Measurements from ENCODE around the gene ERMAP.

DNA sequence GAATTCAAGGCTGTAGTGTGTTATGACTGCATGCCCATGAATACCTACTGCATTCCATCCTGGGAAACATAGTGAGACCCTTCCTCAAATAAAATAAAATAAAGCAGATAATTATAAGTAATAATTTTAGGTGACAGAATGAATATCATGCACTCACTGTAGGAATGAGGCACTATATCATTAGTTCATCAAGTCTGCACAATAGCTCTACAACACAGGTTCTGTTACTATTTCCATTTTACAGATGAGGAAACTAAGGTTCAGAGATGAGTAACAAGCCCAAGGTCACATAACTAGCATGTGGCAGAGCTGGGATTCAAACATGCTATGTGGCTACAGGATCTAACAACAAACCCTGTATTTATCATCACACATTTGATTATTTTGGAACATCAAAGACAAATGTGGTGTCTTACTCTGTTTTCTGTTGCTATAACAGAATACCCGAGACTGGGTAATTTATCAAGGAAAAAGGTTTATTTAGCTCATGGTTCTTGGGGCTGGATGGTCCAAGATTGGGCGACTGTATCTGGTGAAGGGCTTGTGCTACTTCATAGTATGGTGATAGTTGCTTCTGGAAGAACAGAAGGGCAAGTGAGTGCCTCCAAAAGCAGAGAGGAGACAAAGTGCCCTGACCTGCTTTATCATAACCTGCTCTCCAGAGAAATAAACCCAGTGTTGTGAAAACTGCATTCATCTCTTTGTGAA, 24.7 kb downstream of the ERMAP start:
- TF ChIP-seq, protein P1, sequence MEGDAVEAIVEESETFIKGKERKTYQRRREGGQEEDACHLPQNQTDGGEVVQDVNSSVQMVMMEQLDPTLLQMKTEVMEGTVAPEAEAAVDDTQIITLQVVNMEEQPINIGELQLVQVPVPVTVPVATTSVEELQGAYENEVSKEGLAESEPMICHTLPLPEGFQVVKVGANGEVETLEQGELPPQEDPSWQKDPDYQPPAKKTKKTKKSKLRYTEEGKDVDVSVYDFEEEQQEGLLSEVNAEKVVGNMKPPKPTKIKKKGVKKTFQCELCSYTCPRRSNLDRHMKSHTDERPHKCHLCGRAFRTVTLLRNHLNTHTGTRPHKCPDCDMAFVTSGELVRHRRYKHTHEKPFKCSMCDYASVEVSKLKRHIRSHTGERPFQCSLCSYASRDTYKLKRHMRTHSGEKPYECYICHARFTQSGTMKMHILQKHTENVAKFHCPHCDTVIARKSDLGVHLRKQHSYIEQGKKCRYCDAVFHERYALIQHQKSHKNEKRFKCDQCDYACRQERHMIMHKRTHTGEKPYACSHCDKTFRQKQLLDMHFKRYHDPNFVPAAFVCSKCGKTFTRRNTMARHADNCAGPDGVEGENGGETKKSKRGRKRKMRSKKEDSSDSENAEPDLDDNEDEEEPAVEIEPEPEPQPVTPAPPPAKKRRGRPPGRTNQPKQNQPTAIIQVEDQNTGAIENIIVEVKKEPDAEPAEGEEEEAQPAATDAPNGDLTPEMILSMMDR (IDR thresholded peaks at IDR 0.05): no peak
- no peak for TF ChIP-seq POLR2A (IDR thresholded peaks at IDR 0.05)

Measured in esophagus squamous epithelium (tissue), 4 donors.